GM12865 (cell line): ENCODE results near the gene FASTK.
"Not testable (repeated sequence)": the region's sequence is repeated elsewhere in the genome, so short reads cannot be mapped to it uniquely, and the experiment has no call there.

Experiments used
- DNase-seq: peaks from one replicate; pipeline ENCODE4 v3.0.0; 2010; ENCODE audit warnings: low read depth
- H3K4me3 ChIP-seq: 2 replicates; pipeline ENCODE4 v1.5.1; 2011; ENCODE audit warnings: mild to moderate bottlenecking, low read depth, low read length, control low read depth
- CTCF ChIP-seq: IDR thresholded peaks from 2 replicates; pipeline ENCODE4 v1.5.1; 2011; ENCODE audit warnings: low read length, control low read depth, low read depth, inconsistent platforms; ENCODE audit not compliant: insufficient read depth; ENCODE audit errors: missing control alignments

The FASTK gene

DNA sequence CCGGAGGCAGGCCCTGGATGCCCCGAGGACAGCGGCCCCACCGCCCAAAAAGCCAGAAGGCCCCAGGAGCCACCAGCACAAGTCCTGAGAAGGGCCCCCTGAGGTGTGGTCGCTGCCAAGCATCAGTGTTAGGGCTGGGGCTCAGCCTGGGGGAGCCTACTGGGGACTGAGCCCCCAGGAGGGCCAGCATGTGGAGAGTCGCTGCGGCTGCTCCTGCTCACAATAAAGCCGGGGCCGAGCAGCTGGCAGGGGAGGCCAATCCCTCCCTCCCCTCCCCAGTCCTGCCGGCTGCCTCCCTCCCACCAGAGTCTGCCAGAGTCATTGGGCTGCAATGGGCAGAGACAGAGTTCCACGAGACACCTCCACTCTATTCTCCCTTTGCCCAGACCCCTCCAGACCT, 35.3 kb downstream of the FASTK start:
- DNase-seq, result no peak
- no peak for TF ChIP-seq CTCF
- no peak overlapping the region for H3K4me3 ChIP-seq

- no peak for DNase-seq
- no peak overlapping the region for H3K4me3 ChIP-seq
- TF ChIP-seq CTCF, result no peak
Observed at GRCh38 chr7:151043959-151044358, 36.6 kb downstream of the FASTK start.

- H3K4me3 ChIP-seq, DNase-seq: not testable (repeated sequence)
Observed at GRCh38 chr7:151043449-151043848, 37.2 kb downstream of the FASTK start.

DNA sequence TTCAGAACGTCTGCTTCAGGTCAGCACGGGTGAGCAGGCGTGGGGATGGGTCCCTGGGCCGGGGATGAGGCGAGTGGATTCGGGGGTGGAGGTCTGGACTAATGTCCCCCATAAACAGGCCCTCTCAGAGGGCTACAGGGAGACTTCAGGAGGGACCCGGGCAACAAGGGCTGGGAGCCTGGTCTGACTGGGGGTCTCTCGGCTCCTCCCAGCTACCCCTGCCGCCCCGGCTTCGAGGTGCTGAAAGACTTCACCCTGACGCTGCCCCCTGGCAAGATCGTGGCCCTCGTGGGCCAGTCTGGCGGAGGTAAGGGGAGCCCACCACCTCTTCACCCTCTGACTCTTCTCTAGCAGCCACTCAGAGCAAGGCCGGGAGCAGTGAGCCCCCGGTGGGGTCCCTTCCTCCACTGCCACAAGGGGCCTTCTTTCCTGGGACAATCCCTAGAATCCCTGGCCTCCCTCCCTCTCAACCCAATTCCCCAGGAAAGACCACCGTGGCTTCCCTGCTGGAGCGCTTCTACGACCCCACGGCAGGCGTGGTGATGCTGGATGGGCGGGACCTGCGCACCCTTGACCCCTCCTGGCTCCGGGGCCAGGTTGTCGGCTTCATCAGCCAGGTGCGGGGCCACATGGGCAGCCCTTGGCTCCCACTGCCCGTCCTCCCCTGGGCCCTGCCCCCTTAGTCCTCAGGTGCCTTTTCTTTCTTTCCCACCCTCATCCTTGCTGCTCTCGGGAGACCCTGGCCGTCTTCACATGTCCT, 39.8 kb downstream of the FASTK start:
- no peak overlapping the region for H3K4me3 ChIP-seq
- no peak for DNase-seq
- no peak for TF ChIP-seq CTCF

DNA sequence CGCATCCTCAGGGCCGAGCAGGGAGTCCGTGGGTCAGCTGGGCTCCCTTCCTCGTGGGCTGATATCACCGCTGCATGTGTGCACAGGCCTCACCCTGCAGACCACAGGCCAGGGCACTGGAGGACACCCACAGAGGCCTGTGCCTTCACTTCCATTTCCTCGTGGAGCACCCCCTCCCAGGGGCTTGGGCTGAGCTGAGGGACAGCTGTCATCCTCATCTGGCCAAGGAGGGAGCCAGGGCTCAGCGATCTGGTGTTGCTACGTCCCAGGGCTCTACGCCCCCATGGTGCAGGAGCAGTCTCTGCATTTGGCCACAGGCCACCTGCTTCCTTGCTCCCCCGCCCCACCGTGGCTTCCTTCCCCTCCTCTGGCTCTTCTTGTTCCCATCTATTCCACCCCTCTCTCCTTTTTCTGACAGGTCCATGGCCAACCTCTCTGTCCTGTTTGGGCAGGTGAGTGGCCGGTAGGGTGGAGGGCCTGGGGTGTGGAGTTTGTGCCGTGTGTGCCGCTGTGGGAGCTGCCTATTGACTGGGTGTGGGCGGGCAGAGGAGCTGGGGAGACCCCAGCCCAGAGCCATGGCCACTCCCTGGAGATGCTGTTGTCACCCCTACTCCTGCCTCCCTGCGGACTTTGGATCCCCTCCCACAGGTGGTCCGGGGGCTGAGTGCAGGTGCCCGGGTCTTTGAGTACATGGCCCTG, 40.6 kb downstream of the FASTK start:
- no peak for TF ChIP-seq CTCF
- no peak overlapping the region for H3K4me3 ChIP-seq
- DNase-seq, result no peak

DNA sequence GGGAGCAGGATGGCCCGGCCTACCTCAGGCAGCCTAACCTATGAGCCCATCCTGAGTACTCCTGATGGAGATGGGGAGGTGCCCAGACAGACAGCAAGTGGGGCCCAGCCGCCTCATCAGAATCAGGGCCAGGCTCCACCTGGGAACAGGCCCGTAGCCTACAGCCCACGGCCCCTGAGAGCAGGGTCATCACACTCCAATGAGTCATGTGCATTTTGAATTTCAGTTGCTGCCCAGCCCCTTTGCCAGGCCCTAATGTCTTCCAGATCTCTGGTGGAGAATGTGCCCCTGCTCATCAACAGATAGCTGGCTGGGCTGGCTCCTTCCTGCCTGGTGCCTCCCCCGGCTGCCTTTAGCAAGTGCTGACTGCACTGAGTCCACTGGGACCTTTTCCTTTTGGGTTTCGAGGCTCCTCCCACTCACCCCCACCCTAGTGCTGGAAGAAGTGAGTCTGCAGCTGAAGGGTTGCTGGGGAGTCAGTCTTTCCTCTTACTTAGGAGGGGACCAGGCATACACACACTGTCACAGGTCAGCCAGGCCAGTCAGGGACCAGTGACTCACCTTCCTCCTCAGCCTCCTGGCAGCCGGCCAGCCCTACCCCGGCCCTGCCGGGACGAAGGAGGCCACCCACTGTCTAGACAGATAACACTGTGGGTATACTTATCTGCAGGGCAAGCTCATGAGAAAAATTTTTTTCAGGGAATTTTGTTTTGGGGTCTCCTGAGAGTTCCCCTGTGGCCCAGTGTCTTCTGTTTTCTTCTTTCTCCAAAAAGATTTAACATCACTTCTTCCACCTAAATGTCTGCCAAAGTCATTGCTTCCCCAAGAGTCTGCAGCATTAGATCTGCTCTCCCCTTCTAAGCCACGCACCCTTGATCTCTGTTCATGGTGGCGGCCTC, 41.4 kb downstream of the FASTK start:
- no peak for TF ChIP-seq CTCF
- no peak overlapping the region for H3K4me3 ChIP-seq
- no peak for DNase-seq

DNA sequence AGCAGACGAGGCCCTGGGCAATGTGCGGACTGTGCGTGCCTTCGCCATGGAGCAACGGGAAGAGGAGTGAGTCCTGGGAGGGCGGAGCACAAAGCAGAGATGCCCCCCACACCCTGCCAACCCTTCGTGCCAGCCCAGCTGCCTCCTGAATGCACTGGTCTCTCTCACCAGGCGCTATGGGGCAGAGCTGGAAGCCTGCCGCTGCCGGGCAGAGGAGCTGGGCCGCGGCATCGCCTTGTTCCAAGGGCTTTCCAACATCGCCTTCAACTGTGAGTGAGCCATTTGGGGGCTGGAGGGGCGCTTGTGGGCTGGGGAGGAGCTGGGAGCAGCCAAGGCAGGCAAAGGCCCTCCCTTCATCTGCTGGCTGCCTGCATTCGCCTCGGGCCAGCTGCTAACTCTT, 44.7 kb downstream of the FASTK start:
- no peak overlapping the region for H3K4me3 ChIP-seq
- TF ChIP-seq CTCF, result no peak
- DNase-seq, result no peak
